ENCODE data around the gene GTF2H4. TPM values are rescaled to one million over a fixed set of nuclear protein-coding genes. Genes with fewer than 3 reads are reported as not detected.

GTF2H4 gene
- total RNA-seq, result 12.3 and 16.6 TPM in 2 replicates

GRCh38 chr6:30907758-30908591 lies at the start of gene GTF2H4:
TSS of gene GTF2H4 (plus strand) at chr6:30908207.

DNA sequence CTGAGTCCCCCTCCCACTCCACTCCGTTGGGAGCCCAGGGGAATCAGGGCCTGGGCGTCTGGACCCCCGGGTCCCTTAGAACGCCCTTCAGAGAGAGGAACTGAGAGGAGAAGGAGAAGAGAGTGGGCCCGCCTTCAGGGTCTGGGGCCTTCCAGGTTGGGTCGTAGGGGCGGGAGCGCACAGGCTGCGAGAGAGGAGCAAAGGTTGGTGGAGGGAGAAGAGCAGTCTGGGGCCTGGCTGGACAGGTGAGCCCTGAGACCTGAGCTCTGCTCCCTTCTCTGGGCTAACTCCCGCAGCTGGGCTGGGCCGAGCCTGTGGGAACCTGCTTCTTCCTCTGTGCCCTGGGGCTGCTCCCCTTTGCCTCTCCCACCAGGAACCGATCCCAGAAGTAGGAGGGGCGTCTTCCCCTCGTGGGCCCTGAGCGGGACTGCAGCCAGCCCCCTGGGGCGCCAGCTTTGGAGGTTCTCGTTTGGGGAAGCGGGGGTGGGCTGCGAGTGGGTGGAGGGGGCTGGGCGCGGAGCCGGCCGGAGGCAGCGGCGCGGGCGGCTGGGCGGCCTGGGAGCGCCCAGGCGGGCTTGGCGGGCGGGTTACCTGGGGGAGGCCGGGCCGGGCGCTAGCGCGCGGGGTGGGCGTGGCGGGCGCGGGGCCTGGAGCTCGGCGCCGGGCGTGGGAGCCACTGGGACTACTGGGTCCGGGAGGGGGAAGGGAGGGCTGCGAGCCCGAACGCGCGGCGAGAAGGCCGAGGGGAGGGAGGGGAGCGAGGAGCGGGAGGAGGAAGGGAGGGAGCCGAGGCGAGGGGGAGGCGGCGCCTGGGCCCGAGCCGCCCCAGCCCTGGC lies 24.1 kb upstream of the GTF2H4 start, which contains the start of gene DDR1:
Gene DDR1, plus strand, starts transcription at position 835 of the 836 bp plus-strand sequence. CDS start 4,211 bp downstream, outside the sequence.

GRCh38 chr6:30914076-30914853 lies 6.3 kb downstream of the GTF2H4 start, which contains the start of gene VARS2:
TSS of gene VARS2 (plus strand) at chr6:30914238. CDS start at chr6:30914837, 599 bp downstream.

GRCh38 chr6:30931969-30932645 lies 24.1 kb downstream of the GTF2H4 start, which contains the start of gene SFTA2:
TSS of gene SFTA2 (minus strand) at chr6:30932170. CDS start at chr6:30932096, 74 bp downstream.

GRCh38 chr6:30940361-30940986 lies 32.5 kb downstream of the GTF2H4 start, which contains the start of gene MUCL3:
TSS of gene MUCL3 (plus strand) at chr6:30940973. CDS start at chr6:30941000, 27 bp downstream.

Other genes starting within 250 kb of the GTF2H4 start
- gene DHX16, start 235.2 kb upstream of the GTF2H4 start, total RNA-seq, result 11.4 and 11.7 TPM in 2 replicates
- gene PPP1R18, start 221.6 kb upstream of the GTF2H4 start, total RNA-seq, result 51.2 and 57.3 TPM in 2 replicates
- 4.2 and 4.6 TPM in 2 replicates for gene NRM, start 217.2 kb upstream of the GTF2H4 start, total RNA-seq
- gene MDC1, start 190.9 kb upstream of the GTF2H4 start, total RNA-seq, result 7.6 and 7.8 TPM in 2 replicates
- gene TUBB, start 187.9 kb upstream of the GTF2H4 start, total RNA-seq, result 217 and 218 TPM in 2 replicates
- 68.3 and 71.3 TPM in 2 replicates for gene FLOT1, start 165.5 kb upstream of the GTF2H4 start, total RNA-seq
- gene IER3, start 163.7 kb upstream of the GTF2H4 start, total RNA-seq, result 18.3 and 18.7 TPM in 2 replicates
- gene DDR1, start 23.7 kb upstream of the GTF2H4 start, total RNA-seq, result 25.7 and 27.1 TPM in 2 replicates
- 16.4 and 18.6 TPM in 2 replicates for gene VARS2, start 6.0 kb downstream of the GTF2H4 start, total RNA-seq
- not detected in 2 replicates for gene SFTA2, start 24.0 kb downstream of the GTF2H4 start, total RNA-seq
- gene MUCL3, start 32.8 kb downstream of the GTF2H4 start, total RNA-seq, result not detected in 2 replicates
- gene MUC21, start 75.5 kb downstream of the GTF2H4 start, total RNA-seq, result not detected in 2 replicates
- not detected in 2 replicates for gene MUC22, start 102.3 kb downstream of the GTF2H4 start, total RNA-seq
- 0.49 TPM in 1 of 2 replicates, not detected in the other for gene C6orf15, start 204.4 kb downstream of the GTF2H4 start, total RNA-seq
- gene PSORS1C1, start 206.6 kb downstream of the GTF2H4 start, total RNA-seq, result 0.64 and 51.9 TPM in 2 replicates
- not detected in 2 replicates for gene CDSN, start 212.2 kb downstream of the GTF2H4 start, total RNA-seq
- not detected in 2 replicates for gene PSORS1C2, start 230.9 kb downstream of the GTF2H4 start, total RNA-seq
- gene CCHCR1, start 249.6 kb downstream of the GTF2H4 start, total RNA-seq, result 13.0 and 13.4 TPM in 2 replicates